ENCODE data around the gene SLC26A9. TPM values are rescaled to one million over a fixed set of nuclear protein-coding genes. Genes with fewer than 3 reads are reported as not detected.

Gene SLC26A9
- total and polyA plus RNA-seq, 2 experiments from 2014 or later: not detected

- Mint-ChIP-seq H3K27ac (no peak overlapping the region), H3K4me1 (no peaks in the 10 kb centered on the region), H3K4me3 (no peak overlapping the region), H3K36me3 (ENCODE audit: low read depth) (no peaks in the 10 kb centered on the region), H3K9me3 (peaks cover under 1% of the 10 kb centered on the region; the same call in 1 of the 3 replicates), H3K27me3 (ENCODE audit: insufficient read depth, low read depth, poor library complexity) (no peaks in the 10 kb centered on the region)
- H3K36me3 ChIP-seq (ENCODE audit: insufficient read depth): no peaks in the 10 kb centered on the region
- H3K4me1 ChIP-seq (ENCODE audit: insufficient read depth): no peaks in the 10 kb centered on the region
- no peaks in the 10 kb centered on the region for H3K79me2 ChIP-seq (replicated peaks; ENCODE audit: insufficient read depth)
- no peak for TF ChIP-seq CREB1 (CRISPR knock-in tag; IDR thresholded peaks at IDR 0.05; ENCODE audit: low read depth)
- no peak for TF ChIP-seq ZNF331 (CRISPR knock-in tag; IDR thresholded peaks at IDR 0.05; ENCODE audit: low read depth)
- no peak for TF ChIP-seq REST (IDR thresholded peaks at IDR 0.05; ENCODE audit: unreplicated experiment)
- no peak for TF ChIP-seq STAT1 (IDR thresholded peaks at IDR 0.05; ENCODE audit: unreplicated experiment)
- no peak for TF ChIP-seq CTCF (conservative IDR thresholded peaks at IDR 0.05; ENCODE audit: low read depth in 2 of 2)
- no peak for TF ChIP-seq ZNF114 (CRISPR knock-in tag; IDR thresholded peaks at IDR 0.05)
- no peak for TF ChIP-seq NANOG (IDR thresholded peaks at IDR 0.05; ENCODE audit: borderline replicate concordance)
- no peak for TF ChIP-seq ETS1 (IDR thresholded peaks at IDR 0.05)
- no peak for TF ChIP-seq EZH2phosphoT487 (IDR thresholded peaks at IDR 0.05; ENCODE audit: unreplicated experiment)
- no peak for TF ChIP-seq ZNF462 (CRISPR knock-in tag; IDR thresholded peaks at IDR 0.05)
- no peak for TF ChIP-seq JUNB (IDR thresholded peaks at IDR 0.05; ENCODE audit: unreplicated experiment)
- TF ChIP-seq EZH2 (IDR thresholded peaks at IDR 0.05; ENCODE audit: low read depth, unreplicated experiment): no peak
- H2AFZ ChIP-seq: no peak overlapping the region
- no peak overlapping the region for H3K4me3 ChIP-seq
- H3K9me2 ChIP-seq (ENCODE audit: insufficient read depth): no peaks in the 10 kb centered on the region
- H3F3A ChIP-seq (replicated peaks; ENCODE audit: low read depth): no peaks in the 10 kb centered on the region
- DNase-seq (ENCODE audit: low spot score): no peak
- no peak for ATAC-seq
- no peak overlapping the region for H3K27ac ChIP-seq (ENCODE audit: low read depth)
- H3K27me3 ChIP-seq (ENCODE audit: insufficient read depth): no peaks in the 10 kb centered on the region
- no peaks in the 10 kb centered on the region for H4K20me1 ChIP-seq (replicated peaks; ENCODE audit: insufficient read depth)
- no peak overlapping the region for H3K4me2 ChIP-seq
Measured at GRCh38 chr1:205883792-205884191, 59.5 kb downstream of the SLC26A9 start.

Measured in GM23338 (cell line).